Activated T-helper 2 cell treated with anti-CD3 and anti-CD28 coated beads, Interferon-gamma antibody, Interleukin-2, Interleukin-4, amounts not matched to agents 10 μg/mL and 5 μg/mL and 100 μg/mL, durations not matched to agents 14 hours and 24 hours and 36 hours (primary cell): Measurements from ENCODE around the gene ZNF391. TPM values are rescaled to one million over a fixed set of nuclear protein-coding genes. Genes with fewer than 3 reads are reported as not detected.

Experiments used
- DNase-seq: peaks from one replicate; pipeline ENCODE4 v3.0.0; 2021; ENCODE audit warnings: low spot score
- H3K27ac Mint-ChIP-seq: one replicate; pipeline ENCODE4 v1.8.0; 2021; ENCODE audit warnings: mixed read lengths
- H3K27me3 Mint-ChIP-seq: one replicate; pipeline ENCODE4 v1.8.0; 2021; ENCODE audit warnings: low read depth, mixed read lengths
- H3K36me3 Mint-ChIP-seq: one replicate; pipeline ENCODE4 v1.8.0; 2021; ENCODE audit warnings: low read depth, mixed read lengths
- H3K4me1 Mint-ChIP-seq: one replicate; pipeline ENCODE4 v1.8.0; 2021; ENCODE audit warnings: low read depth, mixed read lengths
- H3K4me3 Mint-ChIP-seq: one replicate; pipeline ENCODE4 v1.8.0; 2021; ENCODE audit warnings: low read depth, mild to moderate bottlenecking, moderate library complexity, mixed read lengths
- H3K9me3 Mint-ChIP-seq: one replicate; pipeline ENCODE4 v1.8.0; 2021; ENCODE audit warnings: mixed read lengths
- intact Hi-C: fragments of 100-400 bp; cut with micrococcal nuclease; formaldehyde crosslinking; loops from one replicate; pipeline ENCODE4 v1.15.1; 2023
- total RNA-seq: library from RNA; stranded (reverse); gene quantifications from 2 replicates; pipeline ENCODE4 v1.2.3, GENCODE V29; 2022

The ZNF391 gene
- total RNA-seq, 1 donor from 2014 or later = 0.82 TPM

- no peaks in the 10 kb centered on the region for H3K27me3 Mint-ChIP-seq
- H3K36me3 Mint-ChIP-seq = no peaks in the 10 kb centered on the region
- intact Hi-C loops = no loop called here
- DNase-seq = no peak
- no peak overlapping the region for H3K4me3 Mint-ChIP-seq
- H3K4me1 Mint-ChIP-seq = no peaks in the 10 kb centered on the region
- H3K27ac Mint-ChIP-seq = no peak overlapping the region
- peaks cover 38% of the 10 kb centered on the region for H3K9me3 Mint-ChIP-seq
Observed at GRCh38 chr6:27433714-27434113, 45.2 kb downstream of the ZNF391 start.

- no peak for DNase-seq
- H3K4me3 Mint-ChIP-seq = no peak overlapping the region
- no peaks in the 10 kb centered on the region for H3K4me1 Mint-ChIP-seq
- no peaks in the 10 kb centered on the region for H3K27me3 Mint-ChIP-seq
- peaks cover 47% of the 10 kb centered on the region for H3K9me3 Mint-ChIP-seq
- H3K27ac Mint-ChIP-seq = no peak overlapping the region
- intact Hi-C loops = no loop called here
- H3K36me3 Mint-ChIP-seq = peaks cover 5% of the 10 kb centered on the region
Observed at GRCh38 chr6:27439371-27439770, 50.8 kb downstream of the ZNF391 start.

DNA sequence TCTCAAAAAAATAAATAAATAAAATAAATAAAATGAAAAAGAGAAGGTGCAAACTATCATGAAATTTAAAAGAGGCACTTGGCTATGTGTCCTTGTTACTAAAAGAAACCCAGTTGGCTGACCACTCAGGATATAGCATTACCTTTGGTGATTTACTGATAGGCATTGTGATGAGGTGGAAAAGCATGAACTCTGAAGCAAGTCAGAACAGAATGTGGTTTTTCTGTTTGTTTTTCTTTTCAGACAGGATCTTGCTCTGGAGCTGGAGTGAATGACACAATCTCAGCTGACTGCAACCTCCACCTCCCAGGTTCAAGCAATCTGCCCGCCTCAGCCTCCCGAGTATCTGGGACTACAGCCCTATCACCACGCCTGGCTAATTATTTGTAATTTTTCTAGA lies 52.4 kb downstream of the ZNF391 start:
- no peak overlapping the region for H3K4me3 Mint-ChIP-seq
- H3K9me3 Mint-ChIP-seq = peaks cover 33% of the 10 kb centered on the region
- no peak for DNase-seq
- H3K27me3 Mint-ChIP-seq = no peaks in the 10 kb centered on the region
- no peaks in the 10 kb centered on the region for H3K4me1 Mint-ChIP-seq
- H3K27ac Mint-ChIP-seq = no peak overlapping the region
- peaks cover 9% of the 10 kb centered on the region for H3K36me3 Mint-ChIP-seq
- intact Hi-C loops = no loop called here

GRCh38 chr6:27442932-27443331 lies 54.4 kb downstream of the ZNF391 start:
- Mint-ChIP-seq H3K27me3 (no peaks in the 10 kb centered on the region), H3K27ac (no peak overlapping the region), H3K4me1 (no peaks in the 10 kb centered on the region), H3K4me3 (no peak overlapping the region), H3K36me3 (peaks cover 16% of the 10 kb centered on the region), H3K9me3 (peaks cover 37% of the 10 kb centered on the region)
- intact Hi-C loops = no loop called here
- no peak for DNase-seq

- H3K27ac Mint-ChIP-seq = no peak overlapping the region
- intact Hi-C loops = no loop called here
- no peaks in the 10 kb centered on the region for H3K4me1 Mint-ChIP-seq
- peaks cover 60% of the 10 kb centered on the region for H3K36me3 Mint-ChIP-seq
- no peak for DNase-seq
- H3K9me3 Mint-ChIP-seq = peaks cover 61% of the 10 kb centered on the region
- no peaks in the 10 kb centered on the region for H3K27me3 Mint-ChIP-seq
- no peak overlapping the region for H3K4me3 Mint-ChIP-seq
Observed at GRCh38 chr6:27448456-27448855, 59.9 kb downstream of the ZNF391 start.

DNA sequence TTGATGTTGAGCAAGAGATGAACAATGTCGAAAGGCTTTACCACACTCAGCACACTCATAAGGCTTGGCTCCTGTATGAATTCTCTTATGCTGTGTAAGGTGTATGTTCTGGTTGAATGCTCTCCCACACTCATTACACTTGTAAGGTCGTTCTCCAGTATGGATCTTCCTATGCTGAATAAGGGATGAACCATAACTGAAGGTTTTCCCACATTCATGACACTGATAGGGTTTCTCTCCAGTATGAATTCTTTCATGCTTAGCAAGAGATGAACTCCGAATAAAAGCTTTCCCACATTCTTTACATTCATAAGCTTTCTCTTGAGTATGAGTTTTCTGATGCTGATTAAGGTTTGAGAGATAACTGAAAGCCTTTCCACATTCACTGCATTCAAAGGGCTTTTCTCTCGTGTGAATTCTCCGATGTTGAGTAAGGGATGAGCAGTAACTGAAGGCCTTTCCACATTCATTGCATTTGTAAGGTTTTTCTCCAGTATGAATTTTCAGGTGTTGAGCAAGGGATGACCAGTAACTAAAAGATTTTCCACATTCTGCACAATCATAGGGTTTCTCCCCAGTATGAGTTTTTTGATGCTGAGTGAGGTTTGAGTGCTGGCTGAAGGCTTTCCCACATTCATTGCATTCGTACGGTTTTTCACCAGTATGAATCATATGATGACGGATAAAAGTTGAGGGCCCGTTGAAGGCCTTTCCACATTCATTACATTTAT lies 63.3 kb downstream of the ZNF391 start:
- Mint-ChIP-seq H3K27ac (no peak overlapping the region), H3K4me1 (no peaks in the 10 kb centered on the region), H3K27me3 (no peaks in the 10 kb centered on the region), H3K36me3 (peaks cover 90% of the 10 kb centered on the region), H3K4me3 (no peak overlapping the region), H3K9me3 (peaks cover 91% of the 10 kb centered on the region)
- no peak for DNase-seq
- intact Hi-C loops = no loop called here

- Mint-ChIP-seq H3K9me3 (peaks cover 94% of the 10 kb centered on the region), H3K4me1 (no peaks in the 10 kb centered on the region), H3K36me3 (peaks cover 93% of the 10 kb centered on the region), H3K4me3 (no peak overlapping the region), H3K27me3 (no peaks in the 10 kb centered on the region), H3K27ac (no peak overlapping the region)
- DNase-seq = no peak
- intact Hi-C loops = no loop called here
Observed at GRCh38 chr6:27452496-27452897, 63.9 kb downstream of the ZNF391 start.

Other genes with a start within 250 kb of the ZNF391 start
- gene PRSS16, start 141.1 kb upstream of the ZNF391 start, total RNA-seq = 0.55 and 0.57 TPM in 2 replicates
- not detected in 2 replicates for gene POM121L2, start 76.5 kb upstream of the ZNF391 start, total RNA-seq
- gene ZNF184, start 84.3 kb downstream of the ZNF391 start, total RNA-seq = 8.4 and 9.2 TPM in 2 replicates